Islet precursor cell (in vitro differentiated cells): ENCODE measurements around the gene COL21A1.

ENCODE experiments used
- DNase-seq: peaks from one replicate; pipeline ENCODE4 v3.0.0-alpha.2; 2018

Gene COL21A1

DNA sequence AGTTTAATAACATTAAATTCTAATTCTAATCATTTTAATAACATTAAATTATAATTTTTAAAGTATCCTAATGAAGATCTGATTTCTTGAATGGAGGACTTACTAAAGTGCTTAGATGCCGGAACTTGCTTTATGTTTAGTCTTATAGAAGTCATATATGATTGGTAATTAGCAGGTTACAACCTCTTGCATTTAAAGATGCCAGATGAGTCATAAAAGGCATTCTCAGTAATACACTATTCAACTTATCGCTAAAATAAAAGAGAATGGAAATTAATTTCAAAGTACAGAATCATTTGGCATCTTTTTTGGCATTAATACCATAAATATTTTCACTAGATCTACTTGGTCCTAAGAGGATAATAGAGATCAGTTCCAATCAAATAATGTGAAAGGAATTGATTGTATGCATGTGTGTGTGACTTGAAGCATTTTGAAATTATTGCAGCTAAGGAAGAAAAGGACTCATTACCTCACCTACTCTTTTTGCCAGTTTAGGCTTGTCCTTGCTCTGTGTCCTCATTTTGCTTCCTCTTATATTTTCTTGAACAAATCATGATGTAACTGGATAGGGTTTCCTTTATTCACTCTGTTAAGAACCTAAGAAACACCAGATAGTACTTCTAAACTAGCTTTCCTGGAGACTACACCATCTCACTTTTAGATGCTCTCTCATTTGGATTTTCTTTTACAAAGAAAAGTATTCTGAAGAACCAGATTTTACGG lies 2.7 kb downstream of the COL21A1 start:
- DNase-seq = no peak

GRCh38 chr6:56244089-56244488 lies 3.3 kb downstream of the COL21A1 start:
- DNase-seq = no peak

GRCh38 chr6:56243518-56244070 lies 3.8 kb downstream of the COL21A1 start:
- no peak for DNase-seq

DNA sequence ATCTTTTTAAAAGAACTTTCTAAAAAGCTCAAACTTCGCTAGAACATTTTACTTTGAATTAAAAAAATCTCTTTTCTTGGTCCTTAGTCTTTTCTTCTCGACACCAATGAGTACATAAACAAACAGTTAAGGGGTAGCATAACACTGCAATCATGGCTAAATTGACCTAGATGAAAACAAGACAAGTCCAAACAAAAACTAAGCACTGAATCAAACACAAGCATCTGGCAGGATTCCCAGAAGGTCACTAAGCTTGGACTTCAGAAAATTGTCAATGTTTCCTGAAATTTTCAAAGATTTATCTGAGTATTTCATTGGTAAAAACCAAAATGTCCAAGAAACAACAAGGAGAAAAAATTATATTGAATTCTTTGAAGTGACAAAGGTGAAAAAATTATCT lies 5.0 kb downstream of the COL21A1 start:
- DNase-seq = no peak

DNA sequence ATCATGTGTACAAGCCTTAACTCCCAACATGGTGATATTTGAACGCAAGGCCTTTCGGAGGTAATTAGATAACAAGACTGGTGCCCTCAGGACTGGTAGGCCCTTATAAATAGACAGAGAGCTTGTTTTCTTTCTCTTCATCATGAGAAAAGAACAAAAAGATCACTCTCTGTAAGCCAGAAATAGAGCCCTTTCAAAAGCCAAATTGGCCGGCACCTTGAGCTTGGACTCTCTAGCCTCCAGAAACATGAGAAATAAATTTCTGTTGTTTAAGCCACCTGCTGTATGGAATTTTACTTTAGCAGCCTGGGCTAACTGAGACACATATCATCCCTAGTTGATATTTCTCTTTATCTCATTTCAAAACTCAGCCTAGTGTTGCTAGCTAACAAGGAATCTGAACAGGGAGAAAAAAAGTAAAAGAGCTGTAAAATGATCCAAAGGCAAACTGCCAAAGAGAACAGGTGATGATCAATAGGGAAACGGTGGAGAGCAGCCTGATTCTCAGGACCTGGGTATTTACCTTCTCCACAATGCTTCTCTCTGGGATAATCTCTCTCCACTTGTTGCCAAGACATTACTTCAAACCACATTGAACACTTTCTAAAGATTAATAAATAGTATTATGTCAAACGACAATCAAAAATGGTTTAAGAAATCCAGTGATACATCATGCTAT lies 6.1 kb downstream of the COL21A1 start:
- no peak for DNase-seq

- DNase-seq = no peak
These were observed 9.0 kb downstream of the COL21A1 start for GRCh38 chr6:56238352-56238751.

GRCh38 chr6:56235245-56235644 lies 12.1 kb downstream of the COL21A1 start:
- no peak for DNase-seq

GRCh38 chr6:56232436-56232835 lies 14.9 kb downstream of the COL21A1 start:
- DNase-seq = no peak

- no peak for DNase-seq
These were observed 15.6 kb downstream of the COL21A1 start for GRCh38 chr6:56231827-56232226.

- no peak for DNase-seq
These were observed 16.3 kb downstream of the COL21A1 start for GRCh38 chr6:56230976-56231566.

GRCh38 chr6:56227071-56227879 lies 20.1 kb downstream of the COL21A1 start:
- no peak for DNase-seq

- DNase-seq = no peak
These were observed 23.4 kb downstream of the COL21A1 start for GRCh38 chr6:56223995-56224394.

DNA sequence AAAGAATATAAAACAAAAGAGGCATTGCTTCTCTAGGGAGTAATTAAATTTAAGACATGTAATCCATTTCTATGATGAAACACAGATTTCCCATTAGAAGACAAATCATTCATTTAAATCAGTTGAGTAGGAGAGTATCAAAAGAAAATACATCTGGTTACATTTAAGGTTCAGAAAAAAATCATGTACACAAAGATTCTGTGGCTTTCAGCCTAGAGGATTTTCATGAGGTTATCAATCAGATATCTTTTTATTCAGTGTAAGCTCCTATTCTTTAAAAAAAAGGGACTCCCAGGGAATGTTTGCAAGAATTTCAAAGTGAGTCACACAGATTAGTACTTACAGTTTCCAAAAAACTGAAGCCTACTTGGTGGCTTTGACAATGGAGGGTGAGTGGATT lies 24.9 kb downstream of the COL21A1 start:
- no peak for DNase-seq

GRCh38 chr6:56220078-56220477 lies 27.3 kb downstream of the COL21A1 start:
- no peak for DNase-seq

GRCh38 chr6:56214703-56215101 lies 32.7 kb downstream of the COL21A1 start:
- no peak for DNase-seq

GRCh38 chr6:56214041-56214702 lies 33.2 kb downstream of the COL21A1 start:
- DNase-seq = no peak

- no peak for DNase-seq
These were observed 35.7 kb downstream of the COL21A1 start for GRCh38 chr6:56211724-56212123.

DNA sequence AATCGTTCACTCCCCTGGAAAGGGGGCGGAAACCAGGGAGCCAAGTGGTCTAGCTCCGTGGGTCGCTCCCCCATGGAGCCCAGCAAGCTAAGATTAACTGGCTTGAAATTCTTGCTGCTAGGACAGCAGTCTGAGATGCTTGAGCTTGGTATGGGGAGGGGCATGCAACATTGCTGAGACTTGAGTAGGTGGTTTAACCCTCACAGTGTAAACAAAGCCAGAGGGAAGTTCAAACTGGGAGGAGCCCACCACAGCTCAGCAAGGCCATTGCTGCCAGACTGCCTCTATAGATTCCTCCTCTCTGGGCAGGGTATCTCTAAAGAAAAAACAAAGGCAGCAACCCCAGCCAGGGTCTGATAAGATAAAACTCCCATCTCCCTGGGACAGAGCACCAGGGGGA lies 43.2 kb downstream of the COL21A1 start:
- DNase-seq = peak; percentile 66

DNA sequence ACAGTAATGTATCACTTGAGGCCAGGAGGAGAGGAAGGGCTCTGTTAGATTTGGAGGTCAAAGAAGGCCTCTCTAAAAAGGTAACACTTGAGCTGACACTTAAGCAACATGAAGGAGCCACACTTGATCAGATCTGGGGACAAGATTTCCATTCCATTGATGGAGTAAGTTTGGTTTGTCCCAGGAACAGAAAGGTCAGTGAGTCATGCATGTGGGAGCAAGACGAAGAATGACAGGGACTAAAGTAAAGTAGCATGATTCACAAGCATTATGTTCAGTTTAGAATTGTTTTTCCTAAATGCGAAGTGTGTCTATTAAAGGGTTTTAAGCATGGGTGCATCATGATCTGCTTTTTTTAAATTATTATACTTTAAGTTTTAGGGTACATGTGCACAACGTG lies 47.4 kb downstream of the COL21A1 start:
- DNase-seq = no peak

DNA sequence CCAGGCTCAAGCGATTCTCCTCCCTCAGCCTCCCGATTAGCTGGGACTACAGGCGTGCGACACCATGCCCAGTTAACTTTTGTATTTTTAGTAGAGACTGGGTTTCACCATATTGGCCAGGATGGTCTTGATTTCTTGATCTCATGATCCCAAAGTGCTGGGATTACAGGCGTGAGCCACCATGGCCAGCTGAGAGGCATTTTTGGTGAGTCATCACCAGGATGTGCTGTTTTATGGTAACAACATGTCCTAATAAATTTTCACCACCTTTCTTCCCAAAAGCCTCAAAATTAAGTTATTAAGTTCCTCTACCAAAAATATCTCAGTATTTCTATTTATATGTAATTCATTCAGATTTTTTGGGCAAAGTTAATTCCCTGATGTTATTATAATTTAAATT lies 53.5 kb downstream of the COL21A1 start:
- DNase-seq = no peak

DNA sequence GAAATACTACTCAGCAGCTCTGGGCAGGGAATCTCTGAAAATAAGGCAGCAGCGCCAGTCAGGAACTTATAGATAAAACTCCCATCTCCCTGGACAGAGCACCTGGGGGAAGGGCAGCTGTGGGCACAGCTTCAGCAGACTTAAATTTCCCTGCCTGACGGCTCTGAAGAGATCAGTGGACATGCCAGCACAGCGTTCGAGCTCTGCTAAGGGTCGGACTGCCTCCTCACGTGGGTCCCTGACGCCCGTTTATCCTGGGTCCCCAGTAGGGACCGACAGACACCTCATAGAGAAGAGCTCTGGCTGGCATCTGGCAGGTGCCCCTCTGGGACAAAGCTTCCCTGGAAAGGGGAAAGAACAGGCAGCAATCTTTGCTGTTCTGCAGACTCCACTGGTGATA lies 59.0 kb downstream of the COL21A1 start:
- peak; percentile 48 for DNase-seq

DNA sequence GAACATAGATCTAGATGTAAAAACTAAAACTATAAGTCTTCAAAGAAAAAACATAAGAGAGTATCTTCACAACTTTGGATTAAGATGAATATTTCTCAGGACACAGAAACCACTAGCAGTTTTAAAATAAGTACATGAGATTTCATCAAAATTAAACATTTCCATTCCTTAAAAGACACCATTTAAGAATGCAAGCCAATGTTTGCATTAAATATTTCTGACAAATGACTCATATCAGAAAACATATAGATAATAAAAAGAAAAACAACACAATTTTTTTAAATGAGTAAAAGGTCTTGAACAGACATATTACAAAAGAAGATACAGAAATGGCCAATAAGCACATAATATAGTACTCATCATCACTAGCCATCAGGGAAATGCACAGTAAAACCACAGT lies 59.7 kb downstream of the COL21A1 start:
- no peak for DNase-seq

GRCh38 chr6:56176741-56177140 lies 70.6 kb downstream of the COL21A1 start:
- DNase-seq = no peak
